HK-2 (cell line): ENCODE results near the gene ITGA5.
"Not testable (repeated sequence)": the region's sequence is repeated elsewhere in the genome, so short reads cannot be mapped to it uniquely, and the experiment has no call there.

Experiments used
- DNase-seq: peaks from one replicate; pipeline ENCODE4 v3.0.0-alpha.2; 2018; ENCODE audit not compliant: unreplicated experiment

Gene ITGA5

DNA sequence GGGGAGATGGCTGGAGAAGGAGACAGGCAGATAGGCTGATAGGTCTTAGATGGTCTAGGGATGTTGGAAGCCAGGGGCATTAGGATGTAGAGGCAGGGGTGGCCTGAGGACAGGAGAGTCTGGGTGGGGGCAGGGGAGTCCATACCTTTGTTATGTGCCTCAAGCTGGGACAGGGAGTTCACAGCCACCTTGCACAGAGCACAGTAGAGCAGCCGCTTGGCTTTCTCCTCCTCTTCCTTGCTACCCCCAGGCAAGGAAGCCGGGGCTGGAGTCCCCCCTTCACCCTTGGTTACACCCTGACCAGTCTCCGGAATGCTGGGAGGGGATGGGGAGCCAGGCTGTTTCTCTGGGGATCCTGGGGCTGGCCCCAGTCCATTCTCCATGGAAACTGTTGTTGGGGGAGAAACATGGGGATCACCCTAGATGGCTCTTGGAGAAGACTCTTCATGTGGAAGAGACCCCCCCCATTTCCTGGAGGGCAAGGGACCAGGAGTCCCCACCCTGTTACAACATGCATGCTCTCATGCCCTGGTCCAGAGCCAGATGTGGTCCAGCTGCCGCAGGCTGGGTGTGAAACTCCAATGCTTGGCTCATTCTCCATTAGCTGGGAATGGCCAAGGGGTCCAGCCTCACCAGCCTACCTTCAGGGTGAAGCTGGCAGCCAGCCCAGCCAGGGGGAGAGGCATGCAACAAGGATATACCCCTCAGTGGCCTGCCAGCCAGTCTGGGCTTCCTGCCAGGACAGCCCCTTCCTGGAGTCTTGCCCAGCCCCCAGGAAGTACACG is 47.5 kb downstream of the ITGA5 start:
- no peak for DNase-seq

DNA sequence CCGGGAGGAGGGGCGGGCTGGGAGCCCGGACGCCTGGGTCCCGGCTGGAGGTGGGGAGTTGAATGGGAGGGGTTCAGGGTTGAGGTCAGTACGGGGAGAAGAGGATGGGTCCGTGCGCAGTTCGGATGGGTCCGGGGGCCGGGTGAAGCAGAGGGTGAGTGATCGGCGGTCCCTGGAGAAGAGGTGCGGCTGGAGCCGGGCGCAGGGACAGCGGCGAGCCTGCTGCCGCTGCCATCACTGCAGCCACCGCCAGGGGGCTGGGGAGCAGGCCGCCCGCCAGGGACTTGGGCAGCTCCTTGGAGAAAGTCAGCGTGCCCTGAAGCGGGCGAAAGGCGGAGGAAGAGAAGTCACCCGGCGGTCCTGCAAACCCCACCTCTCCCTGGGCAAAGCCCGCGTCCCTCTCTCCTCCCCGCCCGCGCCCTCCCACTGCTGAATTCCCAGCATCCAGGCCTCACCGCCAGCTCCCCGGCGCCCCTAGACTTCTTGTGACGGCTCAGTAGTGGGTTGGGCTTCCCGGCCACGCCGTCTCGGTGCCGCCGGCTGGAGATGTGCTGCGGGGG is 48.8 kb downstream of the ITGA5 start:
- DNase-seq: peak; percentile 59

DNA sequence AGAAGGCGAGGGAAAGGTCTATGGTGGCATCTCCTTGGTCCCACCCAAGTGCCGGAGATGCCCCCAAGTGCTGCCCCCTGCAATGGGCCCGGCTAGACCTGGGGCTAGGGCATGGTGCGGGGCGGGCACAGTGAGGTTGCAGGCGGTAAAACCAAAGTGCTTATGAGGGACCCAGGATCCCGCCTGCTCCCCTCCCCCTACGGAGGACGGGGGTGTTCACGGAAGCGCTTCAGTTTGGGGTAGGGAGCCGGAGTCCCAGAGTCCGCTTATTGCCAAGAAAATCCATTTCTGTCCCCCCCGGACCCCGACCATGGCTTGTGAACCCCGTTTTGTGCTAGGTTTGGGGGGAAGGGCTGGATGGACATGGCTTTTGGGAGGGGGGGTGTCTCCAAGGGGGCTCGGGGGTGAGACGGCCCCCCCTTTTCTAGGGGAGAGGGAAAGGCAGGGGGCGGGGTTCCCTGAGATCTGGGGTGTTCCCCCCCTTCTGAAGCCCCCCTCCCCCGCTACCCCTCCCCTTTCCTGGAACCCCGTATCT is 49.4 kb downstream of the ITGA5 start:
- DNase-seq: no peak

DNA sequence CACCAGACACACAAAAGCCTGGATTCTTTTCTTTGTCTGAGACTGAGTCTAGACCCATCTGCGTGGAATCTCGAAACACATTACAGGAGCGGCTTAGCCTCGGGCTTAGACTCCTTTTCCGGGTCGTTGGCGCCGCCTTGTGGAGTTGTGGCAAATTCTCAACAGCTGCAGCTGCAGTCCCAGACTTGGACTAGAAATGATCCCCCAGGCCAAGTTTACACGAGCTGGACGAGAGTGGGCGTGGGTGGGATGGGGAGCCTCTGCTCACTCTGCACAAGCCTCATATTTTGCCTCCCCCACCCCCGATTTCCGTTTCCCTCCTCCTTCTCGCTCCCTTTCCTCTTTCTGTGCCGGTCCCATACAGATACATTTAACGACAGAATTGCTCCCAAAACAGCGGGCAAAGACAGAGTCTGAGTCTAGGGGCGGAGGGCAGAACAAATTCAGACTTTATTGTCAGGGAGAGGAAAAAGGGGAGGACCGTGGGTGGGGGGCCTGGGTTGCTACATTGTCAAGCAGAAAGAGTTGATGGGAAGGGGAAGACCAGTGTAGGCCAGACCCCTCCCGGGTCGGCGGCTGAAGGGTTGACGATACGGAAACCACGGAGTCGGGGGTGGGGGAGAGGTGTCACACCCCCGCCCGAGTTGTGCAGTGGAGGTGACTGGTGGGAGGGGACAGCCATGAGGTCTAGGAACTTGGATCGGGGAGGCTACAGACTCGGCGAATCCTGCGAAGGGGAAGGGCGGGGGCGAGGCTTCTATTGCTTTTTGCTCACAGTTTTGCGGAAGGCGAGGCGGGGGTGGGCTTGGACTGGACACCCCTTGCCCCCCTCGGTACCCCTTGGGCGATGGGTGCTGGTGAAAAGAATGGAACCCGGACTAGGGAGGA is 50.1 kb downstream of the ITGA5 start:
- peak; percentile 86 for DNase-seq

DNA sequence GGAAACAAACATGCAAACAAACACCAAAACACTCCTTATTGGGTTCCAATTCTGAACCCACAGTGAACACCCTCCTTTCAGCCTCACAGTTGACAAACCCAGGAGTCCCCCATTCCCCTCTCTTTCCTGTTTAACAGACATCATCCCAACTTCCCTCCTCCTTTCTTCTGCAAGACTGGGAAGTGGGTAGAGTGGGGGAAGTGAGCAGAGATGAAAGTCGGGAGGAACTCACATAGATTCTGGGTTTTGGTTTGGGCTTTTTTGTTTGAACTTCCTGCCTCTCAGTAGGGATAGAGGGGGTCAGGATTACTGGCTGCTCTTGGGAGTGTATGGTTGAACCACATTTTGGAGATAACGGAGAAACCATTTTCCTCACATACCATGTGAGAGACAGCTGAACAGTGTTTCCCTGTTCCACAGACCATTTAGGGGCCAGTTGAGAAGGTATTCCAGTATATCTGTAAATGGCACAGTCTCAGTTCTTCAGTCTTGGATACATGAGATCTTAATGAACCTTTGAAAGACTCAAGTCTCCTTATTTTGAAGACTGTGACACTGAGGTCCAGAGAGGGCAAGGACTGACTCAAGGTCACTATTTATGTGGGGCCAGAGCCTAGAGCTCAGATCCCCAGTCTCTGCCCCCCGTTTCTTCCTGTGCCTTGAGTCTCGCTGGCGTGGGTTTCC is 50.9 kb downstream of the ITGA5 start:
- no peak for DNase-seq

DNA sequence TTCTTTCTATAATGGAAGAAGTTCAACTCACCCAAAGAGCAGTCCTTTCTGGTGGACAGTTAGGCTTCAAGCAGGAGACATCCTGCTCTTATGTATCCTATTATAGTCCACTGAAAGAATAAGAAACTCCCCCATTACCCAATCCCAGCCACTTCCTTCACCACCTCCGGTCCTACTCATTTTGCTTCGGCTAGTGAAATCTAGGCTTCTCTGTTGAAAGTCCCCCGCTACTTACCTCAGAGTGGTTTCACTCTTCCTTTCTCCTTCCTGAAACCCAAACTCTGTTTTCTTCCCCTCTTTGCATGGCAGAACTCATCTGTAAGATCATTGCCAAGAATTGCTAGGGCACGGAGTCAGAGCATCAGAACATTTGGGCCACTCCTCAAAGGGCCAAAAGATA is 54.7 kb downstream of the ITGA5 start, which contains the start of gene GPR84:
TSS of gene GPR84 (minus strand) at position 74 of the 400 bp plus-strand sequence. CDS start 635 bp downstream, outside the sequence.
- DNase-seq: no peak

DNA sequence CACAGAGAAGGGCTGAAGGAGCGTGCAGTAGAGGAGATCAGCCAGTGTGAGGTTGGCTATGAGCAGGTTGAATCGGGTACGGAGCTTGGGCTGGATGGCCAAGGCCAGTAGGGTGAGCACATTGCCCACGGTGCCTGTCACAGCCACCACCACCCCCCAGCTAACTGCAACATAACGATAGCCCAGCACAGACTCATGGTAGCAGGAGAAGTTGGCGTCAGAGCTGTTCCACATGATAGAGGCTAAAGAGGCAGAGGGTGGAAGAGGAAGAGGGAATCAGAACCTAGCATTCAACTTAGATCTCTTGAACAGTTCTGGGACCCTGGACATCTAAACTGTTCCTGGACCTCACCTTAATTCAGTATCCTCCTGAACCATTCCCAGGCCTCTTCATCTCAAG is 55.4 kb downstream of the ITGA5 start:
- DNase-seq: no peak

DNA sequence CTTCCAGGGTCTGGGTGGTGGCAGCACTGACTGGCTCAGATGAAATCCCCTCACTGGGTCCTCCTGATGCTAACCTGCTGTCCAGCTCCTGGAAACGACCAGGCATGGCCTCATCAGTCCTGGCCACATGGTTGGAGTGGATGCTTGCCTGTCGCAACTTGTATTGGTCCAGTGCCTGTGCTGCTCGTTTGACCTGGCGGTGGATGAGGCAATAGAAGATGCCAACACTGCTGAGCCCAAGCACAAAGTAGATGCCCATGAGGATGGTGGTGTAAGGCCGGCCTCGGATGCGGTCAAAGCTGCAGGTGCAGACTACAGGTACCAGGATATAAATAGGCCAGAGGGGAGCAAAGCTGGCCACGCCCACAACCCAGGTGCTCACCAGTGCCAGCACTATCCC is 56.0 kb downstream of the ITGA5 start:
- no peak for DNase-seq

DNA sequence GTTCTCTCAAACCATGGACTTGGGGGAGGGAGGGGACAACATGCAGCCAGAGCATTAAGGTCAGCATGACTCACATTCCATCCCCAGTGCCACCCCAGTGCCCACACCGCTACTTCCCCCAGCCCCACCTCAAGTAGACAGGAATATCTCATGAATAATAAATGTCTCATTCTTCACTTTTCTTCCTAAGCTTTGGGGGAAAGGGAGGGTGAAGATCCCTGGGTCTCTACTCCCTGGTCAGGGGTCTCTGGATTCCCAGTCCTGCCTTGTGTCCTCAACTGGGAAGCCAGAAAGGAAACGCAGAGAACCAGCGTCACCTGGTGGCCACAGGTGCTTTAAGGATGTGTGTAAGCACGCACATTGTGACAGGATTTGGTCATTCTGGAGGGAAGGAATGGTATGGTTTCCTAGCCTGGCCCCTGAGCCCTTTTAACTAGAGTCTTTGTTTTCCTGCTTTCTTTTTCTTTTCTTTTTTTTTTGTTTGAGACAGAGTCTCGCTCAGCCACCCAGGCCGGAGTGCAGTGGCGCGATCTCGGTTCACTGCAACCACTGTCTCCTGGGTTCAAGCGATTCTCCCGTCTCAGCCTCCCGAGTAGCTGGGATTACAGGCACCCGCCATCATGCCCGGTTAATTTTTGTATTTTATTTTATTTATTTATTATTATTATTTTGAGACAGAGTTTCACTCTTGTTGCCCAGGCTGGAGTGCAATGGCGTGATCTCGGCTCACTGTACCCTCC is 58.2 kb downstream of the ITGA5 start:
- peak; percentile 69 for DNase-seq

DNA sequence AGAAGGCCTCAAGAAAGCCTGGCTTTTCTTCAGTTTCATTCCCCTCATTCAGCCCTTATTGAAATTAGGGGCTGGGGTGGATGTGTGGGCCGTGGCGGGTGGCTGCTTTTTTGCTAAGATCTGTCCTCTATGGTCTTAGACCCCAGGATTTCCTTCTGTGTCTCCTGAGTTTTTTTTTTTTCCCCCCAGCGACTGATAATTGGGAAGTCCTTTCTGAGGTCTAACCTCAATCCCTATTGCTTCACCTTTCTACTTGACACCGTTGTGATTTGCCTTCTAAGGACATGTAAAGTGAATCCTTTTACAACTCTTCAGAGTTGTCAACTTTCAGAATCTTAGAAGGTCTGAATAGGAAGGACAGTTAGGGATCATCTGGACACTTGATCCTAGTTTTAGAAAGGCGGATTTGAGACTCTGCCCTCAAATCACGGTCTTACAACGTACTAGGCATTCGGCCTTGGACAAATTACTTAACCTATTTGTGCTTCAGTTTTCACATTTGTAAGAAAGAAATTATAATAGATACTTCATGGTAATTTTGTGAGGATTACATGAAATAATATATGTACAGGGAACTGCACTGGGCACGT is 59.2 kb downstream of the ITGA5 start:
- DNase-seq: no peak

DNA sequence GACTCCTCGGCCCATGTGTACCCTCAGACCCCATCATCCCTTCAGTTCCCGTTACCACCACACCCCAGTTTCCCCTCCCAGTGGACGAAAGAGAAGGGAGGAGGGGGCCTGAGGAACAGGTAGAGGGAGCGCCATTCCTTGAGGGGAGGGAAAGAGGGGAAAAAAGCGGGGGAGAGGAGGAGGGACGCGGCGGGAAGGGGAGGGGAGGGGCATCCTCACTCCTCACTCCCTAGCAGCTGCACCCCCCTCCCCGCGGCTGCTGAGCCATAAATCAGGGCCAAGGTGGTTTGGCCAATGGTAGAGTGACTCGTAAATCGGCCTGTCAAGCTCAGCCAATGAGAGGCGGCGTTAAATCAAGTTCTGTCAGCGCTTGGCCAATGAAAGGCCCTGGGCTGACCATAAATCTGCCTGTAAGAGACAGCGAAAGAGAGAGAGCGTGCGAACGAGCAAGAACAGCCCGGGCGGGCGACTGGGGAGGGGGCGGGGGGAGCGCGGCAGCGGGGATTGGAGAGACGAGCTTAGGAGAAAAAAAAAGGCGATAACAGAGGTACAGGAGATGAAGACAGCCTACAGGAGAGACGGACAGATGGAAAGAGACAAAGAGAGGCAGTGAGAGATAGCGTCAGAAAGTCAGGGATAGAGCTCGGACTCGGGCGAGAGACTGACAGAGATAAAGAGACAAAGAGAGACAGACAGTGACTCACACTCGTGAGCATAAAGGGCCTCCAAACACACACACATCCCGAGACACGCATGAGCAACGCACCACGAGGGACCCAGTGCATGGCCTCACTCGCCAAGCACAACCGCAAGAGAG is 59.9 kb downstream of the ITGA5 start:
- DNase-seq: peak; percentile 97

DNA sequence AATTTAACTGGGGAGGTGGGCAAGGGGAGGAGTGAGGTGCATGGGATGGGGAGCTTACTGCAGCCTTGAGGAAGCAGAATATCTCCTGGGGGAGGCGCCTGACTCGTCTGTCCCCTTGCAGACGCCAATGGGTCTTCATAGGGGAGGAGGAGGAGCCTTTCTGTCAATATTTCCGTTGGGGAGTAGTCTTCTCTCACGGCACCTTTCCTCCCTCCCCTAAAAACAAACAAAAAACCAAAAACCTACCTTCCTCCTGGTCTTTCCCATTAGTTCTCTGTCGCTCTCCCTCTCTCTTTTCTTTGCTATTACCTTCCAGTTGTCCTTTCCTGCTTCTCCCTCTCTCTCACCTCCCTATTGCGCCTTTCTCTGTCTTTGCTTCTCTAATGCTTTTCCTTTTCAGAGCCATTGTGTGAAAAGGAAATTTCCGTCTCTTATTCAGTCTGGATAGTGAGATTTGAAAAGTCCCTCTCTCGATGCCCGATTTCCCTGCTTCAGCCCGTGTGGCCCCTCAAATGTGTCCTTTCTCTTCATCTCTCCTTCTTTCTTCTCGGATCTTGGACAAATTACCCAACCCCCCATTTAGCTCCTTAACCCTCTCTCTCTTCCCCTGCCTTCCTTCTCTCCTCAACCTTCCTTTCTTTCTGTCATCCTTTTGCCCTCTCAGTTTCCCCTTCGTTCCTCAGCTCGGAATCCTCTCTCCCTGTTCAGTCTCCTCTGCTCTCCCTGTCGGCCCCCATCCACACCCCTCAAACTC is 60.7 kb downstream of the ITGA5 start:
- DNase-seq: no peak

DNA sequence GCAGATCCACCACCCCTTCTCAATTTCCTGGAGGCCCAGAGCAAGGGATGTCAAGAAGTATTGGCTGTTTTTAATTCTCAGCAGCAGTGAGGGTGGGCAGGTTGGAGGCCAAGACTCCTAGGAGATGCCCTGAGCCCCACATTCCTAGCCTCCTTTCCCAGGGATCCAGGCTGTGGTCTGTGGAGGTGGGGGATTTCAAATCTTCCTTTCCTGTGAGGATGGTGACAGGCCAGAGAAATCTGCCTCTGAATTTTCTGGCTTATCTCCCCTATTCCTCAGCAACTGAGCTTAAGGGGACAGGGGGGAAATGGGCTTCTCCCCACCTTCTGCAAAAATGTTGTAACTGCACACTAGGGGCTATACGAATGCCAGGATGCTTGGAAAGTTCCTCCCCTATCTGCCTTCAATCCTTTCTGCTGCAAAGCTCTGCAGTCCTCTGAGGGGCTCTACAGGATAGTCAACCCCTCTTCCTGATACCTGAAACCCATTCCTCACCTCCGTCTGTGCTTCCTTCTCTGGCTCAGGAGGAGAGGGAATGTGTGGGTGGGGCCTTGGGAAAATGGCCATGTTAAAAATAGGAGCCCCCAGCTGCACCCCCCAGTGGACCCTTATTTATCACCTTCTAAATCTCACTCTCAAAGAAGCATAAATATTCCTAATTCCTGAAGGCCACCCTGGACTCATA is 61.4 kb downstream of the ITGA5 start:
- DNase-seq: no peak

DNA sequence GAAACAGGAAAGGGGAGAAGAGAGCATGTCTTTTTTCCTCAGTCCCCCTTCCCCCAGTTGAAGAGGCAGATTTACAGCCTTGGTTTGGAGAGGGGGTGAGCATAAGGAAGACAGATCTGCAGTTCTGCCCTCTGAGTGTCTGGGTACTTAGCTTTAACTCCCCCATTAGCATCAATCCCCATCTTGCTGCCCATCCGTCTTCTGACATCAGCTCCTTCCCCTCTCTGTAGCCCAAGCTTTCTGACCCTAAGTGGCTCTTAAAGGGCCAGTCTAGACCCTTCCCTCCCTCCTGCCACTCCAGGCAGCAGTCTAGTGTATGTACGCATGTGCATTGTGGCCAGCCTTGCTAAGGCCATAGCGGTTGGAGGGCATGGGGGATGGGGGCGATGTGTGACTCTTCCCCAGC is 62.1 kb downstream of the ITGA5 start:
- no peak for DNase-seq

DNA sequence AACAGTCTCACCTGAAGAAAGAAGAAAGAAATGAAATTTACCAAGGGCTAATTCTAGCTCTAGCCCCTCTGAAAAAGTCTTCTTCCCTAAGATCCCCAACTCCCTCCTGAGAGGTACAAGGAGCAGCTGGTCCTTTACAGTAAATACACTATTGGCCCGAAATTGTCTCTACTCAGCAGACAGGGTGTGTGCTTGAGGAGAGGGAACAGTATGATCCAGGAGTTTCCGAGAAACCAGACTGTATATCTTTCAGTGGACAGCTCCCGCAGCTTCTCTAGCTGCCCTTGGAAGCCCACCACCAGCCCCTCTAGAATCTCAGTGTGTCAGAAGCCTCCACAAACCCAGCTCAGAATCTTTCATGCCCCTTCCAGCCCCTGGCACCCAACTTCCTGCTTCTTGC is 62.8 kb downstream of the ITGA5 start:
- DNase-seq: no peak

DNA sequence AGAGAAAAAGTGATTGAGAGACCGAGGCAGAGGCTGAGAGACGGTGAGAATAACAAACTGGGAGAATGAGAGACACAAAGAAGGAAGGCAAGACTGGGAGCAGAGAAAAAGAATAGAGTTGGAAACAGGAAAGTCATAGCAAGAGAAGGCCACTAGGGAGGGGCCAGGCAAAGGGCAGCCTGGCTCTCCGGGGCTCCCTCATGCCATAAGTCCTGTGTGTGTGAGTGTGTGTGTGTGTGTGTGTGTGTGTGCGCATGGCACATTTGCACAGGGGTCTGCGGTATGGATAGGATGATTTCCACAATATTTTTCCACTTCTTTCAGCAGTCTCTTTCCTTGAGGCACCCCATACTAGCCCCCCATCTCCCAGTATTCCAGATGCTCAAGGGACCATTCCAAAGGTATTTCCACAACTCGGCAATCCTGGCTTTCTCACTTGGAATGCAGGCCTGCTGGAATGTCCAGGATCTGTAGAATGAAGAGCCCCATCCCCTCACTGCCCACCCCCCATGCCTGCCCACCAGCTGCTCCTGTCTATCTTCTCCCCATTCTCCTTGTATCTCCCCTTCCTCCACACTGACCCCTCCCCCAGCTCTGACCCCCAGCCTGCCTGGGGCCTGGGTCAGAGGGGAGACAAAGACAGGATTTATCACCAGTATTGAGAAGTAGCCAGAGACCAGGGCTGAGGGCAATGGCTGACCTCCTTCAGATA is 63.8 kb downstream of the ITGA5 start:
- DNase-seq: no peak

DNA sequence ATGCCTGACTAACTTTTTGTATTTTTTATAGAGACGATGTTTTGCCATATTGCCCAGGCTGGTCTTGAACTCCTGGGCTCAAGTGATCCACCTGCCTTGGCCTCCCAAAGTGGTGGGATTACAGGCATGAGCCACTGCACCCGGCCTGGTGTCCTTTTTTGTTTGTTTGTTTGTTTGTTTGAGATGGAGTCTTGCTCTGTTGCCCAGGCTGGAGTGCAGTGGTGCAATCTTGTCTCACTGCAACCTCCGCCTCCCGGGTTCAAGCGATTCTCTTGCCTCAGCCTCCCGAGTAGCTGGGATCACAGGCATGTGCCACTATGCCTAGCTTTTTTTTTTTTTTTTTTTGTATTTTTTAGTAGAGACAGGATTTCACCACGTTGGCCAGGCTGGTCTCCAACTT is 64.8 kb downstream of the ITGA5 start:
- not testable (repeated sequence) for DNase-seq
